ENCODE data around the gene DALRD3. TPM values are rescaled to one million over a fixed set of nuclear protein-coding genes. Genes with fewer than 3 reads are reported as not detected.

Gene DALRD3
- polyA plus RNA-seq, 1 of the 3 experiments (the other 2 are of a cell fraction), result 82.7 TPM

DNA sequence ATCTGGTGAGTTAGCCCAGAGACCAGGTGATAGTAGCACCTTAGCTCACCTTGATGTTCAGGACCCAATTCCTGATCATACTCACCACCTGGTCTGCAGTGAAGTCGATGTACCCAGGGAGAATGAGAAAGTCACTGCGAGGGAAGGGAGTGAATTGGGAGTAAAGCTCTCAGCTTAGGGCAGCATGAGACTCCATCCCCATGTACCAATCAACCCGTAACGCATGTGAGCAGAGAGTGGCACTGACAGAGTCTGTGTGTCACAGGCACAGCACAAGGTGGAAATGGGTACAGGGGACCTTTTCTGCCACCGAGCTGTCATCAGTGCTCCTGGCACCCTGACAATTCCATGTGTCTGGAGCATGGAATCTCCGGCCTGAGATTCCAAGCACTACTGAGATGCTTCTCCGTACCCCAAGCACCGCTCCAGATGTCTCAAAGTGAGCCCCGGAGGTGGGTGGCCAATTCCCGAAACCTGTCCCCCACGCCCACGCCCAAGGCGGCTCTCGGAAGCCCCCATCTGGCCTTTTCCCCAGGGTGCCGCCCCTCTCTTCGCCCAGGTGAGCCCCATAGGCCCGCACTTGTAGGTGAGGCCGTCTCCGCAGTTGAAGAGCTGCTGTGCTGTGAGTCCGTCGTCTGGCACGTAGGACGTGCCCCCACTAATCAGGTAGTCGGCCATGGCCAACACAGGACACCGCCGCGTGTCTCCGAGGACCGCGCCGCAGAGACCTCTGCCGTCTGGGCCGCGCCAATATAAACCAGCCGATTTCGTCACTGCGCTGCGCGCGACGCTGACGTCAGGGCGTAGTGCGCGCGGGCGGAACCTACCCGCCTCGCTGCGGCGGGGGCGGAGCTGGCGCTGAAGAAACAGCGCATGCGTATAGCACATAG, 10.5 kb upstream of the DALRD3 start, which contains the start of gene IMPDH2 (continued):
- TF ChIP-seq, protein P1, sequence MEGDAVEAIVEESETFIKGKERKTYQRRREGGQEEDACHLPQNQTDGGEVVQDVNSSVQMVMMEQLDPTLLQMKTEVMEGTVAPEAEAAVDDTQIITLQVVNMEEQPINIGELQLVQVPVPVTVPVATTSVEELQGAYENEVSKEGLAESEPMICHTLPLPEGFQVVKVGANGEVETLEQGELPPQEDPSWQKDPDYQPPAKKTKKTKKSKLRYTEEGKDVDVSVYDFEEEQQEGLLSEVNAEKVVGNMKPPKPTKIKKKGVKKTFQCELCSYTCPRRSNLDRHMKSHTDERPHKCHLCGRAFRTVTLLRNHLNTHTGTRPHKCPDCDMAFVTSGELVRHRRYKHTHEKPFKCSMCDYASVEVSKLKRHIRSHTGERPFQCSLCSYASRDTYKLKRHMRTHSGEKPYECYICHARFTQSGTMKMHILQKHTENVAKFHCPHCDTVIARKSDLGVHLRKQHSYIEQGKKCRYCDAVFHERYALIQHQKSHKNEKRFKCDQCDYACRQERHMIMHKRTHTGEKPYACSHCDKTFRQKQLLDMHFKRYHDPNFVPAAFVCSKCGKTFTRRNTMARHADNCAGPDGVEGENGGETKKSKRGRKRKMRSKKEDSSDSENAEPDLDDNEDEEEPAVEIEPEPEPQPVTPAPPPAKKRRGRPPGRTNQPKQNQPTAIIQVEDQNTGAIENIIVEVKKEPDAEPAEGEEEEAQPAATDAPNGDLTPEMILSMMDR (IDR thresholded peaks at IDR 0.05), result 0 out of 2 replicates have a peak, but pooled peaks have one; percentile 11
- 0 out of 2 replicates have a peak, but pooled peaks have one; percentile 16 for TF ChIP-seq TEAD4 (IDR thresholded peaks at IDR 0.05; ENCODE audit: borderline replicate concordance, insufficient read depth)
- 0 out of 2 replicates have a peak, but pooled peaks have one; percentile 59 for TF ChIP-seq YY1 (IDR thresholded peaks at IDR 0.05; ENCODE audit: low read depth)
- TF ChIP-seq, protein P2, sequence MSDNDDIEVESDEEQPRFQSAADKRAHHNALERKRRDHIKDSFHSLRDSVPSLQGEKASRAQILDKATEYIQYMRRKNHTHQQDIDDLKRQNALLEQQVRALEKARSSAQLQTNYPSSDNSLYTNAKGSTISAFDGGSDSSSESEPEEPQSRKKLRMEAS (IDR thresholded peaks at IDR 0.05; ENCODE audit: low read depth), result peak; percentile 96
- TF ChIP-seq FOXJ3 (CRISPR knock-in tag; IDR thresholded peaks at IDR 0.05), result no peak
- no peak for TF ChIP-seq RFX5 (IDR thresholded peaks at IDR 0.05; ENCODE audit: low read length)
- no peak for TF ChIP-seq RCOR1 (IDR thresholded peaks at IDR 0.05; ENCODE audit: low read length)
- peak; percentile 95; the same call in 1 of the 2 replicates for TF ChIP-seq SIN3A (IDR thresholded peaks at IDR 0.05; ENCODE audit: borderline replicate concordance, low read depth, low read length)
- TF ChIP-seq TAF1 (IDR thresholded peaks at IDR 0.05; ENCODE audit: borderline replicate concordance, low read depth, low read length), result peak; percentile 84
- no peak for TF ChIP-seq MEF2A (IDR thresholded peaks at IDR 0.05; ENCODE audit: borderline replicate concordance, low read depth)
- no peak for TF ChIP-seq NFIC (IDR thresholded peaks at IDR 0.05; ENCODE audit: borderline replicate concordance)
- TF ChIP-seq JUND (IDR thresholded peaks at IDR 0.05), result peak; percentile 25; the same call in 1 of the 2 replicates
- TF ChIP-seq RAD21 (IDR thresholded peaks at IDR 0.05; ENCODE audit: low read length), result no peak
- TF ChIP-seq GATA2 (CRISPR knock-in tag; IDR thresholded peaks at IDR 0.05), result no peak
- TF ChIP-seq POLR2AphosphoS5 (IDR thresholded peaks at IDR 0.05; ENCODE audit: low read depth, low read length), result peak; percentile 99
- TF ChIP-seq, protein P3, sequence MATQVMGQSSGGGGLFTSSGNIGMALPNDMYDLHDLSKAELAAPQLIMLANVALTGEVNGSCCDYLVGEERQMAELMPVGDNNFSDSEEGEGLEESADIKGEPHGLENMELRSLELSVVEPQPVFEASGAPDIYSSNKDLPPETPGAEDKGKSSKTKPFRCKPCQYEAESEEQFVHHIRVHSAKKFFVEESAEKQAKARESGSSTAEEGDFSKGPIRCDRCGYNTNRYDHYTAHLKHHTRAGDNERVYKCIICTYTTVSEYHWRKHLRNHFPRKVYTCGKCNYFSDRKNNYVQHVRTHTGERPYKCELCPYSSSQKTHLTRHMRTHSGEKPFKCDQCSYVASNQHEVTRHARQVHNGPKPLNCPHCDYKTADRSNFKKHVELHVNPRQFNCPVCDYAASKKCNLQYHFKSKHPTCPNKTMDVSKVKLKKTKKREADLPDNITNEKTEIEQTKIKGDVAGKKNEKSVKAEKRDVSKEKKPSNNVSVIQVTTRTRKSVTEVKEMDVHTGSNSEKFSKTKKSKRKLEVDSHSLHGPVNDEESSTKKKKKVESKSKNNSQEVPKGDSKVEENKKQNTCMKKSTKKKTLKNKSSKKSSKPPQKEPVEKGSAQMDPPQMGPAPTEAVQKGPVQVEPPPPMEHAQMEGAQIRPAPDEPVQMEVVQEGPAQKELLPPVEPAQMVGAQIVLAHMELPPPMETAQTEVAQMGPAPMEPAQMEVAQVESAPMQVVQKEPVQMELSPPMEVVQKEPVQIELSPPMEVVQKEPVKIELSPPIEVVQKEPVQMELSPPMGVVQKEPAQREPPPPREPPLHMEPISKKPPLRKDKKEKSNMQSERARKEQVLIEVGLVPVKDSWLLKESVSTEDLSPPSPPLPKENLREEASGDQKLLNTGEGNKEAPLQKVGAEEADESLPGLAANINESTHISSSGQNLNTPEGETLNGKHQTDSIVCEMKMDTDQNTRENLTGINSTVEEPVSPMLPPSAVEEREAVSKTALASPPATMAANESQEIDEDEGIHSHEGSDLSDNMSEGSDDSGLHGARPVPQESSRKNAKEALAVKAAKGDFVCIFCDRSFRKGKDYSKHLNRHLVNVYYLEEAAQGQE (IDR thresholded peaks at IDR 0.05; ENCODE audit: low read depth, low read length), result no peak
- TF ChIP-seq FOXM1 (IDR thresholded peaks at IDR 0.05; ENCODE audit: low read depth), result no peak
- TF ChIP-seq RXRA (IDR thresholded peaks at IDR 0.05; ENCODE audit: borderline replicate concordance, low read depth), result no peak
- TF ChIP-seq GABPA (IDR thresholded peaks at IDR 0.05; ENCODE audit: low read depth), result no peak
- TF ChIP-seq TCF12 (IDR thresholded peaks at IDR 0.05), result no peak
- TF ChIP-seq, protein P4, sequence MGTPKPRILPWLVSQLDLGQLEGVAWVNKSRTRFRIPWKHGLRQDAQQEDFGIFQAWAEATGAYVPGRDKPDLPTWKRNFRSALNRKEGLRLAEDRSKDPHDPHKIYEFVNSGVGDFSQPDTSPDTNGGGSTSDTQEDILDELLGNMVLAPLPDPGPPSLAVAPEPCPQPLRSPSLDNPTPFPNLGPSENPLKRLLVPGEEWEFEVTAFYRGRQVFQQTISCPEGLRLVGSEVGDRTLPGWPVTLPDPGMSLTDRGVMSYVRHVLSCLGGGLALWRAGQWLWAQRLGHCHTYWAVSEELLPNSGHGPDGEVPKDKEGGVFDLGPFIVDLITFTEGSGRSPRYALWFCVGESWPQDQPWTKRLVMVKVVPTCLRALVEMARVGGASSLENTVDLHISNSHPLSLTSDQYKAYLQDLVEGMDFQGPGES (IDR thresholded peaks at IDR 0.05; ENCODE audit: low read depth, low read length), result no peak
- TF ChIP-seq EZH2phosphoT487 (IDR thresholded peaks at IDR 0.05; ENCODE audit: borderline replicate concordance, low read depth), result no peak
- TF ChIP-seq EP300 (IDR thresholded peaks at IDR 0.05; ENCODE audit: borderline replicate concordance in 1 of 2, low read depth in 1 of 2, low read length in 1 of 2), result no peak

Data from SK-N-SH (cell line).